ENCODE results near the gene EYA2. TPM values are rescaled to one million over a fixed set of nuclear protein-coding genes. Genes with fewer than 3 reads are reported as not detected.

Gene EYA2
- total RNA-seq, 4 donors from 2014 or later = 0.60 to 4.0 (median 0.99) TPM

GRCh38 chr20:46991880-46992639, 97.4 kb downstream of the EYA2 start:
- no peak overlapping the region for H3K27ac ChIP-seq
- no peaks in the 10 kb centered on the region for H3K4me1 ChIP-seq
- no peaks in the 10 kb centered on the region for H3K27me3 ChIP-seq
- intact Hi-C loops (cut with DNase I; ENCODE audit: low total_unique reads) = no loop called here
- DNase-seq (no peak), ATAC-seq (no peak)
- H3K4me3 ChIP-seq = no peak overlapping the region
- H3K36me3 ChIP-seq = no peaks in the 10 kb centered on the region
- no peak for TF ChIP-seq POLR2A (IDR thresholded peaks at IDR 0.05)
- TF ChIP-seq, protein P1, sequence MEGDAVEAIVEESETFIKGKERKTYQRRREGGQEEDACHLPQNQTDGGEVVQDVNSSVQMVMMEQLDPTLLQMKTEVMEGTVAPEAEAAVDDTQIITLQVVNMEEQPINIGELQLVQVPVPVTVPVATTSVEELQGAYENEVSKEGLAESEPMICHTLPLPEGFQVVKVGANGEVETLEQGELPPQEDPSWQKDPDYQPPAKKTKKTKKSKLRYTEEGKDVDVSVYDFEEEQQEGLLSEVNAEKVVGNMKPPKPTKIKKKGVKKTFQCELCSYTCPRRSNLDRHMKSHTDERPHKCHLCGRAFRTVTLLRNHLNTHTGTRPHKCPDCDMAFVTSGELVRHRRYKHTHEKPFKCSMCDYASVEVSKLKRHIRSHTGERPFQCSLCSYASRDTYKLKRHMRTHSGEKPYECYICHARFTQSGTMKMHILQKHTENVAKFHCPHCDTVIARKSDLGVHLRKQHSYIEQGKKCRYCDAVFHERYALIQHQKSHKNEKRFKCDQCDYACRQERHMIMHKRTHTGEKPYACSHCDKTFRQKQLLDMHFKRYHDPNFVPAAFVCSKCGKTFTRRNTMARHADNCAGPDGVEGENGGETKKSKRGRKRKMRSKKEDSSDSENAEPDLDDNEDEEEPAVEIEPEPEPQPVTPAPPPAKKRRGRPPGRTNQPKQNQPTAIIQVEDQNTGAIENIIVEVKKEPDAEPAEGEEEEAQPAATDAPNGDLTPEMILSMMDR (IDR thresholded peaks at IDR 0.05 in 4 of 5, conservative IDR thresholded peaks at IDR 0.05 in 1 of 5) = no peak
- in situ Hi-C loops (cut with MboI; ENCODE audit: low sequenced_read_pairs in 4 of 4) = no loop called here
- H3K9me3 ChIP-seq = no peaks in the 10 kb centered on the region

DNA sequence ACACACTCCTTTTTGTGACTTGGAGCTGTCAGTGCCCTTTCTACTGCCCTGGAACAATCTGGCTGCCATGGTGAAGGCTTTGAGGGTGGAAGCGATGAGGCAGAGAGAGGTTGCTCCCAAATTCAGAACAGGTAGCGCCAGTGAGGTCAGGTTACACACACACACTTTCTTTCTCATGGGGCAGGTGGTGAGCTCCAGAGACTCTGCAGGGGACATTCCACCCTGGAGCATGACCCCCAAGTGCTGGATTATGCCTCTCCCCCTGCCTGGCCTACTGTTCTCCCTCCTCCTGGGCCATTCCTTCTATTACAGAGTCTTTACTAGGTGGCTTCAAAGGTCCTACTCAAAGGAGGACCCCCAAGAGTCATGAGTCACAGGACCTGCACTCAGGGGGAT, 98.0 kb downstream of the EYA2 start:
- Histone ChIP-seq H3K27me3 (no peaks in the 10 kb centered on the region), H3K9me3 (no peaks in the 10 kb centered on the region), H3K4me3 (no peak overlapping the region), H3K36me3 (no peaks in the 10 kb centered on the region), H3K27ac (no peak overlapping the region), H3K4me1 (no peaks in the 10 kb centered on the region)
- intact Hi-C loops (cut with DNase I; ENCODE audit: low total_unique reads) (no loop called here), in situ Hi-C loops (cut with MboI; ENCODE audit: low sequenced_read_pairs in 4 of 4) (no loop called here)
- ATAC-seq (no peak), DNase-seq (no peak)
- no peak for TF ChIP-seq POLR2A (IDR thresholded peaks at IDR 0.05)
- TF ChIP-seq, protein P1 (IDR thresholded peaks at IDR 0.05 in 4 of 5, conservative IDR thresholded peaks at IDR 0.05 in 1 of 5) = no peak

DNA sequence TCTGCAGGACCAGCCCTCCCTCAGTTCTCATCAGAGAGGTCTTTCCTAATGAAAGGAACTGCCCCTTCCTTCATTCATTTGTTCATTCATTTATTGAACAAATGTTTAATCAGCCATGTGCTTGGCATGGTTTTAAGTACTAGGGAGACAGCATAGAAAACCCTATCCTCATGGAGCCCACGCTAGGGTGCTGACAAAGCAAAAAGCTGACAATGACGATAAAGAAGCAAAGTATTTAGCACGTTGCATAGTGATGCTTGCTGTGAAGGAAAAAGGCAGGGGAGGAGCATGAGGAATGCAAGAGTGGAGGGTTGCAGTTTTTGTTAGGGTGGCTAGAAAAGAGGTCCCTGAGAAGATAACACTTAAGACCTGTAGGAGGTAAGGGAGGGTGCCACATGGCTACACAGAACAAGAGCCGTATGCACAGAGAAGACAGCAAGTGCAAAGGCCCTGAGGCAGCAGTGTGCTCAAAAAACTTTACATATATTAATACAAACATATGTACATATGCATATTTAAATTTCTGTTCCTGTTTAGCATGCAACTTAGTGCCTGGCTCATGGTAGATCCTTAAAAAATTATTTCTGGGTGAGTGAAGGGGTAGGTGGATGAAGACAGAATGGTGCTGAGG, 98.9 kb downstream of the EYA2 start:
- Histone ChIP-seq H3K4me1 (no peaks in the 10 kb centered on the region), H3K4me3 (no peak overlapping the region), H3K27me3 (no peaks in the 10 kb centered on the region), H3K36me3 (no peaks in the 10 kb centered on the region), H3K9me3 (no peaks in the 10 kb centered on the region), H3K27ac (no peak overlapping the region)
- intact Hi-C loops (cut with DNase I; ENCODE audit: low total_unique reads) (no loop called here), in situ Hi-C loops (cut with MboI; ENCODE audit: low sequenced_read_pairs in 4 of 4) (no loop called here)
- ATAC-seq (no peak), DNase-seq (no peak)
- TF ChIP-seq, protein P1 (IDR thresholded peaks at IDR 0.05 in 4 of 5, conservative IDR thresholded peaks at IDR 0.05 in 1 of 5) = no peak
- TF ChIP-seq POLR2A (IDR thresholded peaks at IDR 0.05) = no peak

DNA sequence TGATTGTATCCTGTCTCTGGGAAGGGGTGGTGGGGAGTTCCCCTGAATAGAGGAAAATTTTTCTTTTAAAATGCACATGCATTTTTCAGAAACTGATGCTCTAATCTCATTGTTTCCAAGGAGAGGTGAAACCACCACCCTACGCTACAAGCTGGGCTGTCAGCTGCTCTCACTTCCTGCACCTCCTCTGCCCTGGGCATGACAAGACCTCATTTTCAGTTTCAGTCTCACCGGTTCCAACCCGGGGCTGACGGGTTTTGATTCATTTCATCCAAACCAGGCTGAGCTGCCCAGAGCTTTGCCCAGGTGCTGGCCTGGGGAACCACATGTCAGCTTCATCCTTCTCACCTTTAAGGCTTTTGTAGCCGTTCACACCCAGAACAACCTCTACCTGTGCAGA, 99.7 kb downstream of the EYA2 start:
- no peak overlapping the region for H3K4me3 ChIP-seq
- in situ Hi-C loops (cut with MboI; ENCODE audit: low sequenced_read_pairs in 4 of 4) (no loop called here), intact Hi-C loops (cut with DNase I; ENCODE audit: low total_unique reads) (no loop called here)
- H3K4me1 ChIP-seq = no peaks in the 10 kb centered on the region
- TF ChIP-seq, protein P1 (IDR thresholded peaks at IDR 0.05 in 4 of 5, conservative IDR thresholded peaks at IDR 0.05 in 1 of 5) = no peak
- TF ChIP-seq POLR2A (IDR thresholded peaks at IDR 0.05) = no peak
- no peak for ATAC-seq
- H3K27ac ChIP-seq = no peak overlapping the region
- DNase-seq = no peak
- H3K27me3 ChIP-seq = no peaks in the 10 kb centered on the region
- H3K36me3 ChIP-seq = no peaks in the 10 kb centered on the region
- no peaks in the 10 kb centered on the region for H3K9me3 ChIP-seq
